Measurements from ENCODE around the gene GRM7.

GRM7 gene

DNA sequence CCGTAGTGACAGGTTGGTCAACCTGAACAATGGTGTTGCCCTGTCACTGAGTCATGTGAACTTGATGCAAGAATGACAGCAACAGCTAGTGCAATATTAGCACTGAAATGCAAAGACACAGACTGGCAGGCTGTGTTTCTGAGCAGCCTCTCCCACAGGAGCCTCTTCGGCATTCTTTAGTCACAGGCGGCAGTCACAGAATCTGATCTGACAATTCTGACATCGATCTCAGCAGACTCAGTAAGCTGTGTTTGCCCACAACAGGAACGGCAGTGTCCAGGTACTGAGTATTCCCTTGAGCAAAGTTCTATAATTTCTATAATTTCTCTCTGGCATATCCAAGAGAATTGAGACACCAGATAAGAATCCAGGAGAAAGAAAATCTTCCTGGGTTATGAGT lies 776.8 kb downstream of the GRM7 start:
- no peak for DNase-seq (ENCODE audit: low read depth in 2 of 3, low spot score in 1 of 3)

DNA sequence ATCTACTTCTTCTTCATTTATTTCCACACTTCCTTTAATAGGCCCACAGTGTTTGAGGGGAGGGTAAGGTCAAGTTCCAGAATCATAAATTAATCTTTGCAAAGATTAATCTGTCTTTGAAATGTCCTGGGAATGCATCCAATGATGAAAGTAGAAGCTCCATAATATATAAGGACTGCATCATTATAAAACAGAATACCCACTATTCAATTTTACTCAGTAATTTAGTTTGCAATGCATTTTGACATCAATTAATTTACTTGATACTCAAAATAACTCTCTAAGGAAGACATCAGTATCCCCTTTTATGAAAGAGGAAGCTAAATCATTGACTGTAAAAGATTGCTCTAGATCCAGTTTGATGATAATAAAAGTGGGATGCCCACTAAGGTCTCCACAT lies 777.2 kb downstream of the GRM7 start:
- no peak for DNase-seq (ENCODE audit: low read depth in 2 of 3, low spot score in 1 of 3)

DNA sequence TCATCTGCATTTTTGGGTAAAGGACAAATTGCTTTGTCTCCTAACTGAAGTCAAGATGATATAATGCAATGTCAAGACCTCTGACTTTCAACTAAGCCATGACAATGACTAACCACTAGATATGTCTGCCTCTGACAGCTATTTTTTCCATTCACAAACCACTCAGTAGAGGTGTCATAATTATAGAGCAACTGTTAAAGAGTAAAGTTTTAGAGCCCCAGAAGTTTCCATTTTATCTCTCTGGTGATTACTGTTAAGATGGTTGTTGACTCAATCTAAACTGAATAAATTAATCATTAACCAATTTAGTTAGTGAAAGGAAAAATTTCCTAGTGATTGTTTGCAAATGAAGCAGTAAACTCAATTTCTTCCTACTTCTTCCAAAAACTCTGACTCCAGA lies 779.9 kb downstream of the GRM7 start:
- no peak for DNase-seq (ENCODE audit: low read depth in 2 of 3, low spot score in 1 of 3)

DNA sequence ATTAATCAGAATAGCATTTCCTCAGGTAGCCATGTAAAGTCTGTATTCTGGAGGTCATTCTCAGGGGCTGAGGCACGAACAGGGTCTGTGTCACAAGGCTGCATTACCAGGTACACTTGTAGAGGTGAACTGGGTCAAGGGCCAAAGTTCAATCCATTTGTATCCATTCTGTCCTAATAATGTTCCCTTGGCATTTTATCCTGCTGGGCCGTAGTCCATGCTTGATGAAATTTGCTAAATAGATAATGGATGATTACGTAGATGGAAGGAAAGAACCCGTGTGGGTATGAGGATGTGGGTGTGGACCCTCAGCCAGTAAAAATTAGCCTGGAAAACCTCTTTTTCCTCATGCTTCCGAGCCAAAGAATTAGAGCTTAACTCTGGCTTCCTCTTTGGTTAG lies 785.9 kb downstream of the GRM7 start:
- DNase-seq (ENCODE audit: low read depth in 2 of 3, low spot score in 1 of 3), result no peak

DNA sequence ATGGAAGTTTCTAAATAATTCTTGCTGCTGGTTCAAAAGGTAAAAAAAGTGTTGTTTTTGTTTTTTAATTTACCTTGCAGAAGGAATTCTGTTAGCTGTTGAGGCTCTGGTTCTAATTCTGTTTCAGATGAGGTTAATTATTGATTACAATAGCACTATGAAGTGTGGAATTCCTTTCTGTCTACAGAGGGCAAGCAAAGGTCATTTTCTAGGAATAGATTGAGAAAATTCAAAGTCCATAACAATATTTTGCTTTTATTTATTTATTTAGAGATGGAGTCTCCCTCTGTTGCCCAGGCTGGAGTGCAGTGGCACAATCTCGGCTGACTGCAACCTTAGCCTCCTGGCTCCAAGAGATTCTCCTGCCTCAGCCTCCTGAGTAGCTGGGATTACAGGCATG lies 789.6 kb downstream of the GRM7 start:
- no peak for DNase-seq (ENCODE audit: low read depth in 2 of 3, low spot score in 1 of 3)

DNA sequence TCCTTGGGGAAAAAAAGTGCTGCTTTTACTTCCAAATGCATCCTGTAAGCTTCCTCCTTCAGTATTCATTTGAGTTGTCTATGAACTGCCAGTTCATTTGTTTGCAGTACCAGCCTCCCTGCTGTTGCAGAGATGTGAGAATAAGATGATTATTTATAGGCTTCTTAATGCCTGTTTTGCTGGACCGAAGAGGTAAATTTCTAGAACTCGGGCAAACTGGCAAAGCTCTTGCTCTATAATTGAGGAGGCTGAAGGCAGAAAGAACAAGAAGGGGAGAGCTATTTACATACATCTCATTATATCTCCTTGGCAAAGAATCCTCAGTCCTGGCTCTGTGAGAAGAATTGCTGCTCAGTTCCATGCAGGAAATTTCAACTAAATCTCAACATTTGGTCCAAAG lies 790.4 kb downstream of the GRM7 start:
- DNase-seq (ENCODE audit: low read depth in 2 of 3, low spot score in 1 of 3), result no peak

DNA sequence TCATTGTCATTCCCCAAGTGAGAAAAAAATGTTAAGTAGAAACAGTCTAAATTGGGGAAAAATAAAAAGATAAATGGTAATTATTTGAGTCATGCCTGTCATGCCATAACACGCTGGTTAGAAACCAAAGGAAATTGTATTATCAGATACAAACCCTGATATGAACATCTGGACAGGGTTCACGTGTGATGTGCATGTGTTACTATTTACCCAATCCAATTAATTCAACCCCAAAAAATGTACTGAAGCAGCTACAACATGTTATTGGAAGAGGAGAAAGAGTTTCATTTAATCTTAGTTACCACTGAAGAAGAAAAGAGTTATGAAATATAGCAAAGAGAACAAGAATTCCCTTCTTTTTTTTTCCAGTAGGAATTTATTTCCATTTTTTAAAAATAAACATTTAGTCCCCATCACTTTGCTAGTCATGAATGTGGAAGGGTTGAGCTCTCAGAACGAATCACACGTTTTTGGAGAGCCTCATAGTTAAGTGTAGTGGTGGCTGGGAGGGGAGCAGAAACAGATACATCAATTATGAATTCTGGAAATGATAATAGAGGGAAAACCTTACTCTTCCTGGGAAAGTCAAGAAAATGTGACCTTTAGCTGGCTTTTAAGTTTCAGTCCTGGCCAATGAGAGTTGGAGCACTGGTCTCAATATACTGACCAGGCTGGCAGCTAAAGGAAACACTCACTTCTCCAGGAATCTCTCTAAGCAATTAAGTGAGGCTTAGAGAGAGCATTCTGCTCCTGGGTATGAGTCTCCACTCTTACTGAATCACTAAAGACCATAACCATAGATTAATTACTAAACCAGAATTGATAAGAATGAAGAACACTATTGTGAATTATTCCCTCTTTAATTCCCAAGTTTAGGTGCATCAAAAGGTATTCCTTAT lies 796.5 kb downstream of the GRM7 start:
- no peak for DNase-seq (ENCODE audit: low read depth in 2 of 3, low spot score in 1 of 3)

DNA sequence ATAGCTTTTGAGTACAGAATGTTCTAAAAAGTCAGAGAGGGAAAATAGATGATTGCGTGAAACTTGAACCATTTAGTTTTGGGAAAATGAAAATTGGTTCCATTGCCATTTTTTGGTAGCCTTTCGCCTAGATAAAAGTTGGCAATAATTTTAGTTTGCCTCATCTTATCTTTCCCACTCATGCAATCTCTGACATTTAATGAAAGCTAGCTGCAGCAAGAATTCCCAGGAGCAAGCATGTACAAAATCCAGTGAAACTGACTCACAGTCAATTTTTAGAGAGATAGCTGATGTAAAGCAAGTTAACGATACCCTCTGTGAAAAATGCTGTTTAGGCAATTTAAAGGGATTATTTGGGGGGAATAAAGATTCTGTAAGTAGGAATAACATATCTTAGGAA lies 797.4 kb downstream of the GRM7 start:
- DNase-seq (ENCODE audit: low read depth in 2 of 3, low spot score in 1 of 3), result no peak

DNA sequence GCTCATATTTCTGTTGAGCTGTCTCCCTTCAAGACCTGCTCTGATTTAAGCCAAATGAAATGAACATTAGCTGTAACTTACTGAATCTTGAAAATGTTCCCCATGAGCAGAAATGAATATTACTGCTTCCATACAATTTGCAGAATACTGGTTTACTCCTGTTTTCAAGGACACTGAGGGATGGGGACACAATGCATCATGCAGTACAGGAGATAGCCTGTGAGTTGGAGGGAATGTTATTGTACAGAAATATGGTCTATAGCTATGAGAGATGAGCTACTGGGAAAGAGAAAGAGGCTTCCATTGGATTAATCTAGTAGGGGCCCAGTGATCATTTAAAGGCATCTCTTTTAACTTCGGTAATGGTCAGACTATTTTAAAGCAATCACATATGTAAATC lies 798.2 kb downstream of the GRM7 start:
- no peak for DNase-seq (ENCODE audit: low read depth in 2 of 3, low spot score in 1 of 3)

DNA sequence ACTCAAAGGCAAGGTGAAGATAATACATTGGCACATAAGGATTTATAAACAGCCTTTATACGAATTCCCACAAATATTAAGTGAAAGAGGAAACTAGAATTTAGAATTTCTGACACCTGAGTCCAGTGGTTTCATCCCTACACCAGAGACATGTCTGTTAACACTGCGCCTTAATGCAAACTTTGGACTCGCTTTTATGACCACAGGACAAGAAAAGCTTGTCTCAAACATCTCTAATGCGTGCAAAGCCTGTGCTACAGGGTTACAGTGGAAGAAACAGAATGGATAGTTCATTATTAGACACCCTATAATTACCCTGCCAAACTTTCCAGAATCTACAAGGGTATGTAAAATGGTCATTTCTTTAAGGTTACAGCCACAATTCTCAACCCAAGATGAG lies 802.9 kb downstream of the GRM7 start:
- DNase-seq (ENCODE audit: low read depth in 2 of 3, low spot score in 1 of 3), result no peak

DNA sequence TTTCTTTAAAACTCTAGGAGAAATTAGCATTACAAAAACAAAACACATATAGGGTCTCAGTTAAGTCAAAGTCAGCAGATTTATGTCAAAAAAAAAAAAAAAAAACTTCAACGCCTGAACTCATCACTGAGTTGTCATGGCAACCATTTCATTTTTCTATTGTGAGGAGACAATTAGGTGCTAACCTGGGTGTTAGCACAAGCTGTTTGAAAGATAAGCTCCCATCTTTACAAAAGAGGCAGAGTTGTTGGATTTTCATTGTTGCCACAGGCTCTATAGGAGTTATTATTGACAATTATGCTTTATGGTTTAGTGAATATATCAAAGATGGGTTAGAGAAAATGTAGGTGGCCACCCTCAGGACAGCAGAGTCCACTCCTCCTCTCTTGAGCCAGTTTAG lies 806.9 kb downstream of the GRM7 start:
- no peak for DNase-seq (ENCODE audit: low read depth in 2 of 3, low spot score in 1 of 3)

DNA sequence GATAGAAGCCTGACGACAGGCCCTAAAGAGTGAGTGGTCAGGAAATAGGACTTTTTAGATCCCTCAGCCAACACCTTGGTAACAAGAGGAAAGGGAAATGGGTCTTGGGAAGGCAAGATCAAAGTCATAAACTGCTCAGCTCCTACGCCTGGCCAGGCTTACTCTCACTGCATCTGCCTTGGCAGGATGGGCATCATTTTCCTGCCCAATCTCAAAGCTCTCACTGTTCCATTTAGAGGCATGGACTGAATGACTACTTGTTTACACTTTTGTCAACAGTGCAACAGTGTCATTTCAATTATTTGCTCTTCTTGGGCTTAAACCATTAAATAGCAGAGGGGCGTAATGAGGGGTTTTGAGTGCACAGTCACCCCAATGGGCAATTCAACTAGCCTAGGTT lies 808.7 kb downstream of the GRM7 start:
- DNase-seq (ENCODE audit: low read depth in 2 of 3, low spot score in 1 of 3), result no peak

DNA sequence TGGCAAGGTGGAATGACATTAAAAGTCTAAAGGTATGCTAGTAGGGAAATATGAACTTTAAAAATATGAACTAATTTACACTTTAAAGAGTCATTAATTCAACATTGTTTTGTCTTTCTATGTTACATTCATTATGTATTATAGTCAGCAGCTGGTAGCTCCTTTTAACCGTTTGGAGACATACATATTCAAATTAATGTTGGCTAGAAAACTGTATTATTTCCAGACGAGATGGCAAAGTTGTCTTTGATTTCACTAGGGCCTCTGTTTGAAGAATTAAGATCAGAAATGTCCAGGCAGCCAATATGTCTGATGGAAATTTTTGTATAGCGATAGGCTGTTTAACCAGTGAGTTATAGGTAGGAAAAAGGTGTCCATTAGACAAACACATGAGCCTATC lies 817.6 kb downstream of the GRM7 start:
- DNase-seq (ENCODE audit: low read depth in 2 of 3, low spot score in 1 of 3), result no peak

DNA sequence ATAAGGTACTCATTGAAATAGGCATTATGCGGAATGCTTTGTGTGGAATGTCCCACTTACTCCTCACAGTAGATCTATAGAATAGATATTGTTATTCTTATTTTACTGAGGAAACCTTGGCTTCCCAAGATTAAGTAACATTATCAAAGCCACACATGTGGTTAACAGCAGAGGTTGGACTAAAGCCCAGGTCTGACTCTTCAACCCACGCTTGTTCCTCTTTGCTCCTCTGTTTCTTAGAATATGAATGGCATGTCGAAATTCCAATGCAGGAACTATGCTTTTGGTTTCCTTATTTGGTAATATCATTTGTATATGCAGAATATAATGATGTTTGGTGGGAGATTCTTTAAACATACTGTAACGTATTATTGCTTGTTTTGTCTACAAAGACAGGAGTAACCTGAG lies 821.9 kb downstream of the GRM7 start:
- no peak for DNase-seq (ENCODE audit: low read depth in 2 of 3, low spot score in 1 of 3)

DNA sequence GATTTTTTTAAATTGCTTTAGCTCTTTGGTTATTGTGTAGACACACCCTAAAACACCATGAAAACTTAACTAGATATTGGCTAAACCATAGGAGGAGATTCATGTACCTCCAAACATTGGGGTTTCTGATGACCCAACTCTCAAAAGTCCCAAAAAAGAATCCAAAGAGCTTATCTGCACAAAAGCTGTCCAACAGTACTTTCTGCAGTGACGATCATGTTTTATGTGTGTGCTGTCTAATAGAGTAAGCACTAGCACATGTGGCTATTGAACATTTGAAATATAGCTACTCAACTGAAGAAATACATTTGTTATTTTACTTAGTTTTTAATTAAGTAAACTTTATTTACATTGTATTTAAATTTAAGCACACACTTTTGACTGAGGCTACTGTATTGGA lies 822.5 kb downstream of the GRM7 start:
- DNase-seq (ENCODE audit: low read depth in 2 of 3, low spot score in 1 of 3), result no peak

DNA sequence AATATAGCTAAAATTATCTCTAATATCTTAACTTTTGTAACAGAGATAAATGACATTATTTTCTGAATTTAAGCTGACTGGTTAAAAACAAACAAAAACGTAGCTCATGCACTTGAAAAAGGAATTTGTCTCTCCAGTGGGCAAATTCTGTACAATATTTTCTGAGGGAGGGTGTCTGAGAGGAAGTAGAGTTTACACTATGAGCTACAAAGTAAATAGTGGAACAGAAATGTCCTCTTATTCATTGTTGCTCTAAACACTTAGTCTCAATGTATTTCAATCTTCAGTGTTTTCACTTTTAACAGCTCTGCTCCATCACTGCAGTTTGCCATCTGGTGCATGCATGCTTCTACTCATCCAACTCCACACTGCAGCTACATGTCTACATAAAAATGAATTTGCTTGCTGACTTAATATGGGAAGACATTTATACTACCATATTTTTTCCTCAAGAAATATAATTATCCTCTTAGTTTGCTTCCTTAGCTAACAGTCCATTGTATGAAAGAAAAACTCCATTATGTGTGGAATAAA lies 823.3 kb downstream of the GRM7 start:
- DNase-seq (ENCODE audit: low read depth in 2 of 3, low spot score in 1 of 3), result no peak

DNA sequence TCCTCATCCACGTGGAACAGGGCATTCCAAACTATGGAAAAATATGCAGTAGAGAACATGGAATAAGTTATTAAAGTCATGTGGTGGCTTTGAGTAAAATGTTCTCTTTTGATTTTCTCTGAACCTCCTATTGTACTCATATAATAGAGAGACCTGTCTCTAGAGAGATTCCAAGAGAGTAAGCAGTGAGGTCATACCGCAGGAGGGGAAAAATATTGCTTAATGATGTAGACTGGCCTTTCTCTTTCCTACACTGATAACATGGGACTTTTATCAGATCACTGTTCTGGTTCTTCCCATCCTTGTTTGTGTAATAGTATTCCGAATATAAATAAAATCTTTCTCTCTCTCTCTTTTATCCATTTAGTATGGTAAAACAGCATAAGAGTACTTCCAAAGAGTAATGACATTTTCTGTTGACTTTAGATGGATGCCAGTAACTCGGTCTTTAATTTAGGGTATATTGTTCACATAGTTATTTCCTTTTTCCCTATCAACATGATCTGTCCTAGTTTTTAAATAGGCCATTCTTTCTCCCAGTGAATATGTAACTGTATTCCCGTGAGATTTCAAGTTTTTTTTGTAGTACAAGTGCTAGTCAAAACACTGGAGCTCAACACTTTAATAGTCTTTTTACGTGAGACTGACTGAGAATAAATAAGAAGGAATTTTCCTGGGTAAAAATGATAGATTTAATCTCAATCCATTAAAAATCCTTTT lies 826.7 kb downstream of the GRM7 start:
- no peak for DNase-seq (ENCODE audit: low read depth in 2 of 3, low spot score in 1 of 3)

DNA sequence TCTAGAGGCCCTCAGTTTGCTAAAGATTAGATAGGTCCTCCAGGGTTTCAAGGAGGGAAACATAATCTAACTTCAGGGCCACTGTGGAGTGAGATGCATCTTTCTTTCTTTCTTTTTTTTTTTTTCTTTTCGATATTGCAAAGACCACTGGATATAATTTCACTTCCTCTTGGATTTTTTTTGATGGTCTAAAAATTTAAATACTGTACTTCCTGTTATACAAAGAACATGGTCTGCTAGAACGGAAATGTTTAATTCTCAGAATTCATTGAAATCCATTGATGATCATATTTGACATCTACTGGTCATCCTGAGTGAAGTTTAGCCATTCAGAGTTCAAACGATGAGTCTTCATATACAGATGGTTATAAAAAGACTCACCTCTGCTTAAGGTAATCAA lies 832.0 kb downstream of the GRM7 start:
- DNase-seq (ENCODE audit: low read depth in 2 of 3, low spot score in 1 of 3), result no peak

DNA sequence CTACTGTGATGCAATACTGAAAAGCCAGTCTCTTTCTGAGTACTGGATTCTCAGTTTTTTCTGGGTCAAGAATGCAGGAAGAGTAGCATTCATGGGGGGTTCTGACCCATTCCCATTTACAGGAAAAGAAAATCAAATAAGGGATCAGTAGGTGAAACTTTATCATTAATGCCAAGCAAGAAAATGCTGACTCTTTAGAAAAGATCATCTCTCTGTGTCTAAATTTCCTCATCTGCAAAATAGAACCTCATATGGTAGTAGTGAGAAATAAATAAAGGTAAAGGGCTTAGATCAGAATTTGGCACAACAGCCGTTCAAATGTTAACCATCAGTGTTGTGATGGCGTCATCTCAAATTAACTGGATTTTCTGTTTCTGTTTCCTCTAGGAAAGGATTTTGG lies 833.1 kb downstream of the GRM7 start:
- DNase-seq (ENCODE audit: low read depth in 2 of 3, low spot score in 1 of 3), result no peak

DNA sequence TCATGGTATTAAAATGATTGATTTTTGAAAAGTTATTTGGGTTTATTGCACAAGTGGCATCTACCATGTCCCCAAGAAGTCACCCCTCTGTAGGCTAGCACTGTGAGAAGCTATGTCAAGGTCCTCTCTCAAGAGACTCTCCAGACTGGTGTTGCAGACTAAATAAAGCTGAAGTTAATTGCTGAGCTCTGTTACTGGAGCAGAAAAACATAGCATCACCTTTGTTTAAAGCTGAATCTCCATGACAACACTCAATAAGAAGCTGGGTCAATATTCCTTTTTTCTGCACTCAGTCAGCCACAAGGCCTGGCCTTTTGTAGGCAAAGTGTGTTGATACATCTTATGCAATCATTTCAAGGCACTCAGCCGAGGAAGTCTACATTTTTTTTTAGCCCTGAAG lies 834.1 kb downstream of the GRM7 start:
- DNase-seq (ENCODE audit: low read depth in 2 of 3, low spot score in 1 of 3), result no peak

DNA sequence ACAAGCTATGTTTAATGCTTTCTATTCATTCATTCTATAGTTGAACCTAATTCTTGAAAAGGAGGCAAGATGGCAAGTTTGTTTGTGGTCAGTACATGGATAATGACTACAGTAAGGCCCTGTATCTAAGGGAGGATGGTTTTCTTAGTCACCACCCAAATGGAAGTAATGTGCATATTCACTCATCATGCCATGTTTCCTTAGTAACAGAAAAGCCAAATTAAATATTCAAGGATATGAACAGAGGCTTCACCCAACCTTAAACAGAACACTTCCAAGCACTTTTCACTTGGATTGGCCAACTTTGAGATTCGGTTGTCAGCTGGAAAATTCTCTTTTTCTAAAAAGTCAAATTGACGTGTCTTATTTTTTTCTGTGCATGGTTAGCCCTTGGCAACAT lies 835.4 kb downstream of the GRM7 start:
- no peak for DNase-seq (ENCODE audit: low read depth in 2 of 3, low spot score in 1 of 3)

DNA sequence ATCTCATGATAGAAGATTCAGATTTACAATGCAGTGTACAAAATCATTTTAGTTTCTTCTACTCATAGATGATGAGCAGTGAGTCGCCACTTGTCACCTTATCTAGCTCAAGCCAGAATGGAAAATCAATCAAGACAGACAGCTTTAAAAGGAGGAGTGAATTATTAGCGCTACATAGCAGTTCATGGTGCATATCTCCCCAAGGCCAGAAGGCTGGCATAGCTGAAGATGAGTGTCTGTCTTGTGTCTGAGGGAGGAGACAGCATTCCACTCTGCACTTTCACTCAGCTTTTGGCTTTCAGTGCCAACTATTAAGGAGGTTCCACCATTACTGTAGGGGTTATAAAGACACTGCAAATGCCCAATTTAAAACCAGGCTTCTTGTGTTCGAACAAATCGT lies 836.6 kb downstream of the GRM7 start:
- no peak for DNase-seq (ENCODE audit: low read depth in 2 of 3, low spot score in 1 of 3)
